GM19463 (cell line): ENCODE results near the gene CCDC157.

ENCODE experiments used
- ATAC-seq: cut with Tn5 transposase; IDR thresholded peaks from one replicate; pipeline ENCODE4 v1.9.1; 2021; ENCODE audit warnings: mild to moderate bottlenecking, moderate library complexity; ENCODE audit not compliant: unreplicated experiment

Gene CCDC157

GRCh38 chr22:30411780-30412179 lies 55.0 kb downstream of the CCDC157 start:
- no peak for ATAC-seq

- no peak for ATAC-seq
These were observed 56.2 kb downstream of the CCDC157 start for GRCh38 chr22:30413001-30413400.

GRCh38 chr22:30413745-30414524 lies 57.1 kb downstream of the CCDC157 start:
- no peak for ATAC-seq

GRCh38 chr22:30414525-30415047 lies 57.8 kb downstream of the CCDC157 start:
- no peak for ATAC-seq

- ATAC-seq: no peak
These were observed 59.6 kb downstream of the CCDC157 start for GRCh38 chr22:30416403-30416802.

GRCh38 chr22:30416837-30417236 lies 60.0 kb downstream of the CCDC157 start:
- ATAC-seq: no peak

GRCh38 chr22:30420347-30421125 lies 63.7 kb downstream of the CCDC157 start:
- no peak for ATAC-seq

- ATAC-seq: no peak
These were observed 65.1 kb downstream of the CCDC157 start for GRCh38 chr22:30421695-30422480.

- ATAC-seq: no peak
These were observed 65.9 kb downstream of the CCDC157 start for GRCh38 chr22:30422481-30423300.

- peak; percentile 20 for ATAC-seq
These were observed 66.6 kb downstream of the CCDC157 start for GRCh38 chr22:30423301-30423958.

GRCh38 chr22:30423959-30424533 lies 67.2 kb downstream of the CCDC157 start:
- ATAC-seq: peak; percentile 83

GRCh38 chr22:30424534-30425326 lies 67.9 kb downstream of the CCDC157 start:
- no peak for ATAC-seq

- no peak for ATAC-seq
These were observed 68.5 kb downstream of the CCDC157 start for GRCh38 chr22:30425327-30425615.

- ATAC-seq: no peak
These were observed 69.0 kb downstream of the CCDC157 start, which contains the start of gene MTFP1 for GRCh38 chr22:30425616-30426387. Gene MTFP1, plus strand, starts transcription at chr22:30425768. Its CDS starts 112 bp downstream, at chr22:30425880.
